Neural crest cell (in vitro differentiated cells): Measurements from ENCODE around the gene C4BPB. TPM values are rescaled to one million over a fixed set of nuclear protein-coding genes. Genes with fewer than 3 reads are reported as not detected.

Experiments used
- DNase-seq: peaks from one replicate; pipeline ENCODE4 v3.0.0; 2021; ENCODE audit warnings: low read depth, mixed read lengths, low spot score
- H3K27ac Mint-ChIP-seq: one replicate; pipeline ENCODE4 v1.8.0; 2021; ENCODE audit warnings: mild to moderate bottlenecking, mixed read lengths; ENCODE audit not compliant: unreplicated experiment
- H3K27me3 Mint-ChIP-seq: 2 replicates; pipeline ENCODE4 v1.8.0; 2021; ENCODE audit warnings: low read depth, mild to moderate bottlenecking, mixed read lengths
- H3K36me3 Mint-ChIP-seq: 2 replicates; pipeline ENCODE4 v1.8.0; 2021; ENCODE audit warnings: low read depth, mild to moderate bottlenecking, mixed read lengths
- H3K4me1 Mint-ChIP-seq: 2 replicates; pipeline ENCODE4 v1.8.0; 2021; ENCODE audit warnings: mixed read lengths
- H3K4me3 Mint-ChIP-seq: one replicate; pipeline ENCODE4 v1.8.0; 2021; ENCODE audit warnings: mild to moderate bottlenecking, mixed read lengths
- H3K9me3 Mint-ChIP-seq: 2 replicates; pipeline ENCODE4 v1.8.0; 2021; ENCODE audit warnings: mixed read lengths
- CTCF ChIP-seq: fragments of 200-600 bp; sonication (generic); conservative IDR thresholded peaks from 2 replicates; pipeline ENCODE4 v1.5.0; 2021; ENCODE audit warnings: antibody characterized with exemption, mild to moderate bottlenecking
- total RNA-seq: library from RNA; stranded (reverse); gene quantifications from 2 replicates; pipeline ENCODE4 v1.2.1, GENCODE V29; 2021

Gene C4BPB
- total RNA-seq, 1 donor from 2014 or later: not detected

- TF ChIP-seq CTCF: no peak
- peaks cover 3% of the 10 kb centered on the region for H3K9me3 Mint-ChIP-seq
- H3K4me1 Mint-ChIP-seq: no peaks in the 10 kb centered on the region
- peaks cover 4% of the 10 kb centered on the region for H3K27me3 Mint-ChIP-seq
- no peak overlapping the region for H3K27ac Mint-ChIP-seq
- DNase-seq: no peak
- H3K36me3 Mint-ChIP-seq: no peaks in the 10 kb centered on the region
- H3K4me3 Mint-ChIP-seq: no peak overlapping the region
Measured at GRCh38 chr1:207145401-207146058, 56.9 kb downstream of the C4BPB start.

Other genes with a start within 250 kb of the C4BPB start
- not detected in 2 replicates for gene IL20, start 223.2 kb upstream of the C4BPB start, total RNA-seq
- gene IL24, start 191.4 kb upstream of the C4BPB start, total RNA-seq: not detected in 2 replicates
- gene FCMR, start 166.9 kb upstream of the C4BPB start, total RNA-seq: not detected in 2 replicates
- gene PIGR, start 142.4 kb upstream of the C4BPB start, total RNA-seq: not detected in 2 replicates
- not detected in 2 replicates for gene FCAMR, start 118.4 kb upstream of the C4BPB start, total RNA-seq
- gene C1orf116, start 56.1 kb upstream of the C4BPB start, total RNA-seq: 0.30 and 0.37 TPM in 2 replicates
- gene YOD1, start 37.7 kb upstream of the C4BPB start, total RNA-seq: 15.2 and 16.6 TPM in 2 replicates
- 8.5 and 8.6 TPM in 2 replicates for gene PFKFB2, start 35.6 kb upstream of the C4BPB start, total RNA-seq
- gene C4BPA, start 15.4 kb downstream of the C4BPB start, total RNA-seq: not detected in 2 replicates
- gene CD55, start 232.8 kb downstream of the C4BPB start, total RNA-seq: 4.0 and 4.5 TPM in 2 replicates